HG03066 (cell line): ENCODE measurements around the gene ZNF410.
"Not testable (repeated sequence)": the region's sequence is repeated elsewhere in the genome, so short reads cannot be mapped to it uniquely, and the experiment has no call there.

Experiments used
- ATAC-seq: cut with Tn5 transposase; IDR thresholded peaks from one replicate; pipeline ENCODE4 v1.9.1; 2021; ENCODE audit warnings: low read depth; ENCODE audit not compliant: unreplicated experiment

The ZNF410 gene, protein sequence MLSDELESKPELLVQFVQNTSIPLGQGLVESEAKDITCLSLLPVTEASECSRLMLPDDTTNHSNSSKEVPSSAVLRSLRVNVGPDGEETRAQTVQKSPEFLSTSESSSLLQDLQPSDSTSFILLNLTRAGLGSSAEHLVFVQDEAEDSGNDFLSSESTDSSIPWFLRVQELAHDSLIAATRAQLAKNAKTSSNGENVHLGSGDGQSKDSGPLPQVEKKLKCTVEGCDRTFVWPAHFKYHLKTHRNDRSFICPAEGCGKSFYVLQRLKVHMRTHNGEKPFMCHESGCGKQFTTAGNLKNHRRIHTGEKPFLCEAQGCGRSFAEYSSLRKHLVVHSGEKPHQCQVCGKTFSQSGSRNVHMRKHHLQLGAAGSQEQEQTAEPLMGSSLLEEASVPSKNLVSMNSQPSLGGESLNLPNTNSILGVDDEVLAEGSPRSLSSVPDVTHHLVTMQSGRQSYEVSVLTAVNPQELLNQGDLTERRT

DNA sequence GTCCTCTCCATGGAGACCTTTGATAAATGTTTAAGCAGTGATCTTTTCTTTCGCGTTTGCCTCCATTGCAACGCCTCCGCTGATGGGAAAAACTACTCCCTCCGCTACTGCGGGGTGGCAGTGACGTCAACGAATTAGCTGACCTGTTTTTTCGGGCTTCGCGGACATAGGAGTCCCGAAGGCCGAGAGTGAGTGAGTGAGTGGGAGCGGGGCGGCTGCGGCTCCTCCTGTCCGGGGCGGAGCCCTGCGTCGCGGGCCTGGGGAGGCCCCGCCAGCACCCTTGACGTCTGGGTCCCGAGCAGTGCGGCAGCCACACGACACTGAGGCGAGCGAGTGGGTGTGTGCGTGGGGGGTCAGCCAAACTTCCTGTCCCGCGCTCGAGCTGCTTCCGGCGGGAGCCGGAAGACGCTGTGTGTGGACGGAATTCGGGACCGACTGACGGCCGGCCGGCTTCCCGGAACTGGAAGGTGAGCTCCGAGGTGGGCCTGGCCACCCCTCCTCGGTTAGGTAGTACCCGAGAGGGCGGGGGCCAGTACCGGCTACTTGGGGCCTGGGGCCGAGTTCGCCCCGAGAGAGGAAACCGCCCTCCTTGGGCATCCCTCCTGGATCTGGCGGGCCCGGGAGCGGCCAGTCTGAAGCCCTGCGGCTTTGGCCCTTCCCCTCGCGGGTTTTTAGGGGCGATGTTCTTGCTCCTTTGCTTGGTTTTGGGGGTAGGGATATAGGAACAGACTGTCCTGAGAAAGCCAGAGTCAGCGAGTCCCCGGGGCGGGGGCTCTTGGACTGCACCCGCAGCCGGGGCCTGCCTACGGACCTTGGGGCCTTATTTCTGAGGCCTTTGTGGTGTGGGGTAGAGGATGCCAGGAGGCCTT lies at the start of gene ZNF410:
TSS of gene ZNF410 (plus strand) at position 411 of the 869 bp plus-strand sequence. CDS start 5,317 bp downstream, outside the sequence.
- ATAC-seq = peak; percentile 96

DNA sequence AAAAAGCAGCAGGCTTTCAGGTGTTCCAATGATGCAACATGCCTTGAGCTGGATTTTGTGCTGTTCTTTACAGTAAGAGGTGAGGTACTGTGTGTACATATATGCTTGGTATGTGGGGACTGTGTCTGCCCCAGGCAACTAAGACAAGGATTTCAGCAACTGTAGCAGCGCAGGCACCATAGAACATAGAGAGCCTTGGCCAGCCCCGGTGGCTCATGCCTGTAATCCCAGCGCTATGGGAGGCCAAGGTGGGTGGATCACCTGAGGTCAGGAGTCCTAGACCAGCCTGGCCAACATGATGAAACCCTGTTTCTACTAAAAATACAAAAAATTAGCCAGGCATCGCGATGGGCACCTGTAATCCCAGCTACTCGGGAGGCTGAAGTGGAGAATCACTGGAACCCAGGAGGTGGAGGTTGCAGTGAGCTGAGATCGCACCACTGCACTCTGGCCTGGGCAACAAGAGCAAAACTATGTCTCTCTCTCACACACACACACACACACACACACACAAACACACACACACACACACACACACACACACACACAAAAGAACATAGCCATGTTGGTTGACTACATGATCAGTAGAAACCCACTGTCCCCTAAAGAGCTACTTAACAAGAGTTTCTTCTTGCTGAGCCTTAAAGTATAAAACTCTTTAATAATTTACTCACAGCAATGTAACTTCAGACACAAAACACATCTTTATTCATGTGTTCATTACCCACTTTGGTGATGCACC lies 48.2 kb upstream of the ZNF410 start:
- ATAC-seq = not testable (repeated sequence)

DNA sequence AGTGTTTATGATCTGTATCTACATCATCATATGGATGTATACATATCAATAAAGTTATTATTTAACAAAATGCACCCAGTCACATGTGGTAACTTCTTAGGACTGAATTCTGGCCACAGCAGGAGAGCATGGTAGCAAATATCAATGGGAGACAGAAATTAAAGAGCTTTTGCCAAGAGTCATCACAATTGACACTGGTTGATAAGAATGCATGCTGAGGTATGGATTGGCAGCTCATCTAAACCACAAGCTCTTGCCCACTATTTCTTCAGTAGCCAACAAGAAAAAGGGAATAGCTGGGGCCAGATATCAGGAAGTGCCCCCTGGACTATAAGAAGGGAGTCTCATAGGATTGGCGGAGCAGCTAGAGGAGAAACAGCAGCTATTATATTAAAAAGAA lies 44.5 kb upstream of the ZNF410 start:
- ATAC-seq = no peak

DNA sequence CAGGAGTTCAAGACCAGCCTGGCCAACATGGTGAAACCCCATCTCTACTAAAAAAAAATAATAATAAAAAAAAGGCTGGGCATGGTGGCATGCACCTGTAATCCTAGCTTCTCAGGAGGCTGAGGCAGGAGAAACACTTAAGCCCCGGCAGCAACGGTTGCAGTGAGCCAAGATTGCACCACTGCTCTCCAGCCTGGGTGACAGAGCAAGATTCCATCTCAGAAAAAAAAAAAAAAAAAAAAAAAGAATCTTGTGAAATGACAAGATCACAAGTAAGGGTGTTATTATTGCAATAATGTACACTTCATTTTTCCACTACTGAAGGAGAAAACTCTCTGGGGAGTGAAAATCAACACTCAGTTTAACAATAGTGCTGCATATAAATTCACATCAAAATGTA lies 43.8 kb upstream of the ZNF410 start:
- ATAC-seq = no peak

DNA sequence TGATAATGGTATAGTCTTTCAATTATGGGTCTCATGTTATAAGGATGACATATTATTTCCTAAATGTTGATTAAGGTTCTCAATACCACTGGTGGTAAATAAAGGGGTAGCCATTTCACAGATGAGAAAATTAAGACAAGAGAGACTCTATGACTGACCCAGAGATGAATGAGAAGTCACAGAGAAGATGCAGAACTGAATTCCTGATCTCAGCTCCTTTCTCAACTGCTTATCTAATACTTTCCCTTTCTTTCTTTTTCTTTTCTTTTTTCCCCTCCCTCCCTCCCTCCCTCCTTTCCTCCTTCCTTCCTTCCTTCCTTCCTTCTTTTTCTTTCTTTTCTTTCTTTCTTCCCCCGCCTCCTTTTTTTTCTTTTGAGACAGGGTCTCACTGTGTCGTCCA lies 43.4 kb upstream of the ZNF410 start:
- no peak for ATAC-seq

DNA sequence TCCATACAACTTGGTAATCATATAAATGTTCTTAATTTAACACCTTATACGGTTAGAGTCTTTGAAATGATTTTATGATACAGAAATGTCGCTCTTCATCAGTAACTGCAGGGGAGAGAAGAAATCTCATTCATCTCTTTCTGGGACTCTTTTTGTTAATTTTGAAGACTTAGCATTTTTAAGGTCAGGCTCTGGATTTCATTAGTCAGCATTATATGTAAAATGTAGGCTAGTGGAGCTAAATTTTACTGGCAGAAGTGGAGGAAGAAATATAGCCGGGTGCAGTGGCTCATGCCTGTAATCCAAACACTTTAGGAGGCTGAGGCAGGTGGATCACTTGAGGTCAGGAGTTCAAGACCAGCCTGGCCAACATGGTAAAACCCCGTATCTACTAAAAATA lies 39.7 kb upstream of the ZNF410 start:
- no peak for ATAC-seq

DNA sequence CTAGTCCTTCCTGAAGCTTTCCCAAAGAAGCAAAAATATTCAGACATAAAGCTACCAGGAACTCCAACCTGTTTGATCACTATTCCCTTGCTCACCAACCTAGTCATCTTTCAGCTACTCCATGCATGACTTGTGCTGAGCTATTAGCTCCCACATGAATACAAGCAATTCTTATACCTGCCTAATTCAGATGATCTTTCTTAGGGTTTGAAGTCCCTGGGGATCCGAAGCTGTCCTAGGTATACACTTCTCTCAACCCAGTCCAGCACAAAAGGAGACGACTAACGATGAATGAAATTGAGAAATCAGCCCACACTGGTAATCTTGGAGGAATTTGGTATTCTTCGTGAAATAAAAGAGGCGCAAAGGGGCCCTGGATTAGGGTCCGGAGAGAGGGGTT lies 35.7 kb upstream of the ZNF410 start:
- no peak for ATAC-seq

DNA sequence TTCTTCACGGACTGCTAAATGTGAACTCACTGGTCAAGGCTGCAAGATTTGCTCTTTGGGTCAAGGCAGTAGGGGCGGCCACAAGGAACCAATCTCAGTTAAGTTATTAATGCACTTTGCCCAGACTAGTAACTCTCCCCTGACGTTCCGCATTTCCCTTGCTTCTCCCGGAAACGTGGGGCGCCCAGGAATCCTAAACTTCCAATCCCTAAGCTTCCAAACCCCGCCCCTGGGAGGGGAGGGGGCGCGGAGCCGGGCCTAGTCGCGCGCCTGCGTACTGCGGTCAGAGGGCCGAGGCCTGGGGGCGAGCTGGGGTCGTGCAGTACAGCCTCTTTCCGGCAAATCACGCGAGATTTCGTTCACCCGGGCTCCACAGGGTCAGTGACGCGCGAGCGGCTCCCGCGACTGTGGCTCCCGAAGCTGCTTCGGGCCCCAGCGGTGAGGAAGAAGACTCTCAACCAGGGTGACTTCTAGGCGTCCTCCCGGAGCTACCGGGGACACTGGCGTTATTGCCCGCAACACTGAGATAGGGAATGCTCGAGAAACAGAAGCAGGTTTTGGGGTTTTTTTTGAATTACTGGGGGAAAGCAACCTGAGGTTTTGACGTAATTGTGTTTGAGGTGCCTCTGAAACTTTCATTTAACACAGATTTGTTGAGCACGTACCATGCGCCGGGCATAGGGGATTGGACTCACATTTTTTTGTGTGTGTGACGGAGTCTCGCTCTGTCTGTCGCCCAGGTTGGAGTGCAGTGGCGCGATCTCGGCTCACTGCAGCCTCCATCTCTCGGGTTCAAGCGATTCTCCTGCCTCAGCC lies 34.9 kb upstream of the ZNF410 start, which contains the start of gene PTGR2:
TSS of gene PTGR2 (plus strand) at position 265 of the 816 bp plus-strand sequence. CDS start 7,032 bp downstream, outside the sequence.
- ATAC-seq = peak; percentile 93

DNA sequence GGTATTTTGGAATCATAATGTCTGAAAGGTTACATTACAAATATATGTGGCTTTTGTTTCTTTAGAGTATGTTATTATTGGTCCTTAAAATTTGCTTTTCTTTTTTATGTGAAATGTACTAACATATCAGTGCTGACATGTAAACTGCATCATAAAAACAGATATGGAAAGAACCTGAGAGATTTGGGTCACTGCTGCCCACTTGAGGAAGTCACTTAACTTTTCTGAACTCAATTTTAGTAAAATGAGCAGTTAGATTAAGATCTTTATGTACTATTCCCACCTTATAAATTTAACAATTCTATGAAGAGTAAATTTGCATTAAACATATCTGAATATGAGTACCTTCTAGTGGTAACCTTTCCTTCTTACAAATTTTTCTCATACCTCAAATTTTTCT lies 27.5 kb upstream of the ZNF410 start:
- no peak for ATAC-seq

DNA sequence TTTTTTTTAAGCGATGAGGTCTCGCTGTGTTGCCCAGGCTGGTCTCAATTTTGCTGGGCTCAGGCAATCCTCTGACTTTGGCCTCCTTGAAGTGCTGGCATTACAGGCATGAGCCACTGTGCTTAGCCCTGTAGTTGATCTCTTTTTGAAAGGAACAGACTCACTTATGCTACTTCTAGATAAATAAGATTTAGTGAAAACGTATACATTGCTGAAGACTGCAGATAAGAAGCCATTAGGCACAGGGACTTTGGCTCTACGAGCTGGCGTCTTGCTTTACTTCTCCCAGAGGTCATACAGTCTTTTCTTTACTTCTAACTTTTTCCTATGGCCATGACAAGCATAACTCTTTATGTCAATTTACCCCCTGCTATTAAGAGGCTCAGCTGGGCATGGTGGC lies 25.6 kb upstream of the ZNF410 start:
- ATAC-seq = no peak

DNA sequence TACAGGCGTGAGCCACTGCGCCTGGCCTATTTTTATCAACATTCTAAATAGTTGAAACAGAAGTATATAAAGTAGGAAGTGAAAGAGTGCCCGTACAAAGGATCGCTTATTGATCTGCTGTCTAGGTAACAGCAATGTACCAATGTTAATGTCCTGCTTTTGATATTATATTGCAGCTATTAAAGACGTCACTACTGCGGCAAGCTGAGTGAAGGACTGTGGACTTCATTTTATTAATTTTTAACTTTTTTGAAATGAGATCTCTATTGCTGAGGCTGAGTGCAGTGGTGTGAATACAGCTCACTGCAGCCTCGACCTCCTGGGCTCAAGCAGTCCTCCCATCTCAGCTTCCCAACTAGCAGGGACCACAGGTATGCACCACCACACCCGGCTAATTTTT lies 24.2 kb upstream of the ZNF410 start:
- ATAC-seq = no peak

DNA sequence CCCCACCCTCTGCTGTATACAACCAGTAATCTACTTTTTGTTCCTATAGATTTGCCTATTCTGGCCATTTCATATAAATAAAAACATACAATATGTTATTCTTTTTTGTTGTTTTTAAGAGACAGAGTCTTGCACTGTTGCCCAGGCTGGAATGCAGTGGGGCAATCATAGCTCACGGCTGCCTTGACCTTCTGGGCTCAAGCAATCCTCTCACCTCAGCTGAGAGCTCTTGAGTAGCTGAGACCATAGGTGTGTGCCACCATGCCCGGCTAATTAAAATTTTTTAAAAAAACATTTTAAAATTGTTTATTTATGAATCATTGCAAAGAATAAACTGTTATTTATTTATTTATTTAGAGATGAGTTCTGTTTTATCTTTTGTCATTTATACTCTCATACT lies 23.4 kb upstream of the ZNF410 start:
- no peak for ATAC-seq

DNA sequence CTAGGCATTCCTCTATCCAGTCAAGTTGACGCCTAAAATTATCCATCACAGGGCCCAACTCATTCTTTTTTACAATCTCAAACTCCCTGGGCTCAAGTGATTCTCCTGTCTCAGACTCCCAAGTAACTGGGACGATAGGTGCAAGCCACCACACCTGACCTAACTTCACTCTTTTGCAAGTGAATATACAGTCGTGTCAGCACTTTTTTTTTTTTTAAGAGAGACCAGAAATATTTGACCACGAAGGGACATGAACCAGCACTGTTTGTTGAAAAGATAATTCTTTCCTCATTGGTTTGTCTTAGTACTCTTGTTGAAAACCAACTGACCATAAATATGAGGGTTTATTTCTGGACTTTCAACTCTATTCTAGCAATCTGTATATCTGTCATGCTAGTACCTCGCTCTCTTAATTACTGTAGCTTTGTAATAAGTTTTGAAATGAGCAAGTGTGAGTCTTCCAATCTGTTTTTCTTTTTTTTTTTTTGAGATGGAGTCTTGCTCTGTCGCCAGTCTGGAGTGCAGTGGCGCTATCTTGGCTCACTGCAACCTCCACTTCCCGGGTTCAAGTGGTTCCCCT lies 21.0 kb upstream of the ZNF410 start:
- ATAC-seq = no peak

DNA sequence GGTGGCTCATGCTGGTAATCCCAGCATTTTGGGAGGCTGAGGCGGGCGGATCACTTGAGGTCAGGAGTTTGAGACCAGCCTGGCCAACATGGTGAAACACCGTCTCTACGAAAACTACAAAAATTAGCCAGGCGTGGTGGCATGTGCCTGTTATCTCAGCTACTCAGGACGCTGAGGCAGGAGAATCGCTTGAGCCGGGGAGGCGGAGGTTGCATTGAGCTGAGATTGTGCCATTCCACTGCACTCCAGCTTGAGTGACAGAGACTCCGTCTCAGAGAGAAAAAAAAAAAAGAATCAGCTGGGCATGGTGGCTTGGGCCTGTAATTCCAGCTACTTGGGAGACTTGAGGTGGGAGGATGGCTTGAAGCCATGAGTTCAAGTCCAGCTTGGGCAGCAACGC lies 16.9 kb upstream of the ZNF410 start:
- ATAC-seq = not testable (repeated sequence)

DNA sequence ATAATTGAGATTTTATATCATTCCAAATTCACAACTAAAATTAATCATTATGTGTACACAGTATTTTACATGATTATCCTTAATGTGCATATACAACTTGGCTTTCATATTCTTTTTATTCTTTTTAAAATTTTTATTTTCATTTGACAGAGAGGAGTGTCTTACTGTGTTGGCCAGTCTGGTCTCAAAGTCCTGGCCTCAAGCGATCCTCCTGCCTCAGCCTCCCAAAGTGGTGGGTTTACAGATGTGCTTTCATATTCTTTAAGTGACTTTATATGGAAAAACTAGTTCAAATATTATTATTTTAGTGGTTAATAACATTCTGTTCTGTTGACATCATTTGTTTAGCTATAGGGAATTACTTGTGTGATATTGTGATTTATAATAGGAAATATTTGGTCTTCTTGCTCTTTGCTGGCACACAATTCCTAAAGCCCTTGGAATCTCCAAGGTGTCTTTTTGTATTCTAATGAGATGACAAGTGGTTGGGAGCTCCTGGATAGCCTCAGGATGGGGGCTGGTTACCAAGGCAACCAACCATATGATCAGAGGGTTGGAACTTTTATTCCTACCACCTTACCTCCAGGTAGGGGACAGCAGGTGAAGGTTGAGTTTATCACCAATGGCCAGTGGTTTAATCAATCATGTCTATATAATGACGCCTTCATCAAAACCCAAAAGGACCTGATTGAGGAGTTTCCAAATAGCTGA lies 16.0 kb upstream of the ZNF410 start:
- ATAC-seq = no peak

DNA sequence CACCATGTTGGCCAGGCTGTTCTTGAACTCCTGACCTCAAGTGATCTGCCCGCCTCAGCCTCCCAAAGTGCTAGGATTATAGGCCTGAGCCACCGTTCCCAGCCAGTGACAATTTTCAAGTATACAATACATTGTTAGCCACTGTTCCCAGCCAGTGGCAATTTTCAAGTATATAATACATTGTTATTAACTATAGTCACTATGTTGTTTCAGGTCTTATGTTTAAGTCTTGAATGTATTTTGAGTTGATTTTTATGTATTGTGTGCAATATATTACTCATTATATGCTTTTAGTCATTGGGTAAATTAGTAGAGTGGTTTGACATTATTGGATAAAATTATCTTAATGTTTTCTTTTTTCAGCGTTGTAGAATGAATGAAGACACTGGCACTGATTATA lies 13.0 kb upstream of the ZNF410 start:
- no peak for ATAC-seq

DNA sequence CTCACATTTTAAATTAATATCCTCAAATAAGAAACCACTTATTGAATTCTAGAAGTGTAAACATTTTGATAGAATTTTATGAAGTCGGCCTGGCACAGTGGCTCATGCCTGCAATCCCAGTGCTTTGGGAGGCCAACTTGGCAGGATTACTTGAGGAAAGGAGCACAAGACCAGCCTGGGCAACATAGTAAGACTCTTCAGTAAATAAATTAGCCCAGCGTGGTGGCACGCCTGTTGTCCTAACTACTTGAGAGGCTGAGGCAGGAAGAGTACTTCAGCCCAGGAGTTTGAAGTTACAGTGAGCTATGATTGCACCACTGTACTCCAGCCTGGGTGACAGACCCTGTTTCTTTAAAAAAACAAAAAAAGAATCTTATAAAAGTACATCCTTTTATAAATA lies 8.9 kb upstream of the ZNF410 start:
- ATAC-seq = no peak

DNA sequence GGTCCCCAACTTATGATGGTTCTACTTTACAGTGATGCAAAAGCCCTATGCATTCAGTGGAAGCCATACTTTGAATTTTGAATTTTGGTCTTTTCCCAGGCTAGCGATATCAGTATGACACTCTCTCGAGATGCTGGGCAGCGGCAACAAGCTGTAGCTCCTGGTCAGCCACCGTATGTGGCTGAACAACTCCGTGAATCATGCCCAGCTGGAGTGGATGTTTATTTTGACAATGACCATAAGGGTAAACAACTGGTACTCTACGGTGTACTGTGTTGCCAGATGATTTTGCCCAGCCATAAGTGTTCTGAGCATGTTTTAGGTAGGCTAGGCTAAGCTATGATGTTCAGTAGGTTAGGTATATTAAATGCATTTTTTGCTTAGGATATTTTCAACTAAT lies 8.2 kb upstream of the ZNF410 start:
- ATAC-seq = no peak

DNA sequence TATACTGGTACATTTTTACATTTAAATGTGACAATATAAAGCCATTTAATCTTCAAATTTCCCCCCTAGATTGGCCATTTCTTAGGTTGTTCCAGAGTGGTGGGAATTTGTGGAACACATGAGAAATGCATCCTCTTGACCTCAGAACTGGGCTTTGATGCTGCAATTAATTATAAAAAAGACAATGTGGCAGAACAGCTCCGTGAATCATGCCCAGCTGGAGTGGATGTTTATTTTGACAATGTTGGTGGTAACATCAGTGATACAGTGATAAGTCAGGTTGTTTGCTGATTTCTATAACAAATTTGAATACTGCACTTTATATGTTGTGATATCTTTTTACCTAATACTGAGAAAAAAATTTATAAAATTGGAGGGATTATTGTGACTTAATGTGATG lies 7.6 kb upstream of the ZNF410 start:
- no peak for ATAC-seq
